ENCODE results near the gene OGFR. TPM values are rescaled to one million over a fixed set of nuclear protein-coding genes. Genes with fewer than 3 reads are reported as not detected.
A peak's percentile ranks its signal among the peaks of the same experiment; 100 is the strongest.

OGFR gene
- total and polyA plus RNA-seq, 2 donors (not counting 3 experiments of a cell fraction or from before 2014, with no cell fraction given): 30.8 to 44.0 TPM

GRCh38 chr20:62787321-62787720 is 17.3 kb upstream of the OGFR start:
- FAIRE-seq (peak; percentile 70), DNase-seq (ENCODE audit: low read depth, low spot score) (peak; percentile 28)
- peak; percentile 19 for TF ChIP-seq GATA2 (IDR thresholded peaks at IDR 0.05; ENCODE audit: insufficient read depth, insufficient read length, low read depth, low read length)
- TF ChIP-seq EZH2 (IDR thresholded peaks at IDR 0.05; ENCODE audit: borderline replicate concordance, low read depth, low read length, severe bottlenecking): no peak
- dilution Hi-C loops (cut with MboI; ENCODE audit: extremely low pct_ligation_motif_present, low sequenced_read_pairs): no loop called here
- H3K4me3 ChIP-seq (replicated peaks in 1 of 3; ENCODE audit: insufficient read depth in 1 of 3, low read depth in 1 of 3, low read length in 3 of 3): no peak overlapping the region
- POLR2A ChIA-PET: no interaction called here
- H3K9me3 ChIP-seq (replicated peaks; ENCODE audit: control insufficient read depth, insufficient read depth, low read length): no peaks in the 10 kb centered on the region
- H3K4me1 ChIP-seq (ENCODE audit: control insufficient read depth, extremely low read depth, insufficient read depth, low read length): peaks cover 19% of the 10 kb centered on the region
- intact Hi-C loops (cut with micrococcal nuclease): no loop called here
- H4K20me1 ChIP-seq (replicated peaks; ENCODE audit: control insufficient read depth, extremely low read depth, insufficient read depth, low read length): no peaks in the 10 kb centered on the region
- no peak overlapping the region for H2AFZ ChIP-seq (ENCODE audit: low read depth, low read length)
- H3K9me1 ChIP-seq (replicated peaks; ENCODE audit: control insufficient read depth, extremely low read depth, insufficient read depth, low read length): no peaks in the 10 kb centered on the region
- H3K27me3 ChIP-seq (ENCODE audit: control insufficient read depth in 2 of 2, insufficient read depth in 2 of 2, low read length in 2 of 2): no peaks in the 10 kb centered on the region
- no peak overlapping the region for H3K9ac ChIP-seq (replicated peaks; ENCODE audit: extremely low read depth, insufficient read depth, low read length)
- no peaks in the 10 kb centered on the region for H3K79me2 ChIP-seq (ENCODE audit: control insufficient read depth, insufficient read depth, low read length)
- H3K27ac ChIP-seq (ENCODE audit: insufficient read depth, low read depth, low read length): no peak overlapping the region
- BruUV-seq (replicated peaks): no TSS peak
- H3K4me2 ChIP-seq (ENCODE audit: insufficient read depth, low read length): no peak overlapping the region
- CTCF ChIA-PET: interaction anchor here (1.2 to 6.4 kb wide), 3 partner anchors 14 to 120 kb away, joined by 3 to 98 read pairs (median 7); no protein-coding TSS in a partner anchor
- no peaks in the 10 kb centered on the region for H3K36me3 ChIP-seq (ENCODE audit: control insufficient read depth in 2 of 2, extremely low read depth in 1 of 2, insufficient read depth in 2 of 2, low read length in 2 of 2)

- intact Hi-C loops (cut with micrococcal nuclease): no loop called here
- CTCF ChIA-PET: interaction anchor here (0.7 to 6.4 kb wide), 6 partner anchors 15 to 288 kb away, joined by 3 to 98 read pairs (median 4); partner anchors contain the start of gene NTSR1
- H3K4me3 ChIP-seq (replicated peaks in 1 of 3; ENCODE audit: insufficient read depth in 1 of 3, low read depth in 1 of 3, low read length in 3 of 3): no peak overlapping the region
- no peaks in the 10 kb centered on the region for H3K9me3 ChIP-seq (replicated peaks; ENCODE audit: control insufficient read depth, insufficient read depth, low read length)
- DNase-seq (ENCODE audit: low read depth, low spot score) (no peak), FAIRE-seq (no peak)
- POLR2A ChIA-PET: no interaction called here
- H3K9ac ChIP-seq (replicated peaks; ENCODE audit: extremely low read depth, insufficient read depth, low read length): no peak overlapping the region
- H3K27me3 ChIP-seq (ENCODE audit: control insufficient read depth in 2 of 2, insufficient read depth in 2 of 2, low read length in 2 of 2): no peaks in the 10 kb centered on the region
- peaks cover 19% of the 10 kb centered on the region for H3K4me1 ChIP-seq (ENCODE audit: control insufficient read depth, extremely low read depth, insufficient read depth, low read length)
- no peaks in the 10 kb centered on the region for H3K36me3 ChIP-seq (ENCODE audit: control insufficient read depth in 2 of 2, extremely low read depth in 1 of 2, insufficient read depth in 2 of 2, low read length in 2 of 2)
- H3K79me2 ChIP-seq (ENCODE audit: control insufficient read depth, insufficient read depth, low read length): no peaks in the 10 kb centered on the region
- BruUV-seq (replicated peaks): no TSS peak
- H3K9me1 ChIP-seq (replicated peaks; ENCODE audit: control insufficient read depth, extremely low read depth, insufficient read depth, low read length): no peaks in the 10 kb centered on the region
- no peak overlapping the region for H3K27ac ChIP-seq (ENCODE audit: insufficient read depth, low read depth, low read length)
- H2AFZ ChIP-seq (ENCODE audit: low read depth, low read length): no peak overlapping the region
- no peaks in the 10 kb centered on the region for H4K20me1 ChIP-seq (replicated peaks; ENCODE audit: control insufficient read depth, extremely low read depth, insufficient read depth, low read length)
- no peak overlapping the region for H3K4me2 ChIP-seq (ENCODE audit: insufficient read depth, low read length)
- no peak for TF ChIP-seq MYC (IDR thresholded peaks at IDR 0.05; ENCODE audit: low read depth, low read length)
- no peak for TF ChIP-seq POLR2AphosphoS5 (IDR thresholded peaks at IDR 0.05; ENCODE audit: insufficient read depth, low read depth, low read length)
- no peak for TF ChIP-seq FOS (IDR thresholded peaks at IDR 0.05; ENCODE audit: borderline replicate concordance, insufficient read depth, low read length)
- TF ChIP-seq GATA2 (IDR thresholded peaks at IDR 0.05; ENCODE audit: insufficient read depth, insufficient read length, low read depth, low read length): no peak
- TF ChIP-seq EZH2 (IDR thresholded peaks at IDR 0.05; ENCODE audit: borderline replicate concordance, low read depth, low read length, severe bottlenecking): no peak
- TF ChIP-seq MAX (IDR thresholded peaks at IDR 0.05; ENCODE audit: insufficient read depth, insufficient read length): no peak
- TF ChIP-seq POLR2A (IDR thresholded peaks at IDR 0.05; ENCODE audit: low read depth, low read length): no peak
- no peak for TF ChIP-seq JUN (IDR thresholded peaks at IDR 0.05; ENCODE audit: borderline replicate concordance, insufficient read depth, insufficient read length, low read depth)
- TF ChIP-seq CTCF (IDR thresholded peaks at IDR 0.05; ENCODE audit: extremely low read depth in 1 of 2, insufficient read depth in 1 of 2, low read depth in 1 of 2, low read length in 2 of 2): no peak
- dilution Hi-C loops (cut with MboI; ENCODE audit: extremely low pct_ligation_motif_present, low sequenced_read_pairs): no loop called here
Observed at GRCh38 chr20:62787866-62788265, 16.8 kb upstream of the OGFR start.
